ENCODE measurements around the gene F5.

Gene F5

GRCh38 chr1:169479363-169480066, 106.8 kb downstream of the F5 start:
- no peak overlapping the region for H3K4me2 ChIP-seq (ENCODE audit: low read depth, low read length, poor library complexity, severe bottlenecking)
- TF ChIP-seq, protein P1, sequence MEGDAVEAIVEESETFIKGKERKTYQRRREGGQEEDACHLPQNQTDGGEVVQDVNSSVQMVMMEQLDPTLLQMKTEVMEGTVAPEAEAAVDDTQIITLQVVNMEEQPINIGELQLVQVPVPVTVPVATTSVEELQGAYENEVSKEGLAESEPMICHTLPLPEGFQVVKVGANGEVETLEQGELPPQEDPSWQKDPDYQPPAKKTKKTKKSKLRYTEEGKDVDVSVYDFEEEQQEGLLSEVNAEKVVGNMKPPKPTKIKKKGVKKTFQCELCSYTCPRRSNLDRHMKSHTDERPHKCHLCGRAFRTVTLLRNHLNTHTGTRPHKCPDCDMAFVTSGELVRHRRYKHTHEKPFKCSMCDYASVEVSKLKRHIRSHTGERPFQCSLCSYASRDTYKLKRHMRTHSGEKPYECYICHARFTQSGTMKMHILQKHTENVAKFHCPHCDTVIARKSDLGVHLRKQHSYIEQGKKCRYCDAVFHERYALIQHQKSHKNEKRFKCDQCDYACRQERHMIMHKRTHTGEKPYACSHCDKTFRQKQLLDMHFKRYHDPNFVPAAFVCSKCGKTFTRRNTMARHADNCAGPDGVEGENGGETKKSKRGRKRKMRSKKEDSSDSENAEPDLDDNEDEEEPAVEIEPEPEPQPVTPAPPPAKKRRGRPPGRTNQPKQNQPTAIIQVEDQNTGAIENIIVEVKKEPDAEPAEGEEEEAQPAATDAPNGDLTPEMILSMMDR (IDR thresholded peaks at IDR 0.05; ENCODE audit: insufficient read depth, low read length, poor library complexity, severe bottlenecking) = no peak
- TF ChIP-seq EZH2phosphoT487 (conservative IDR thresholded peaks at IDR 0.05; ENCODE audit: low read length) = no peak
- H4K20me1 ChIP-seq (ENCODE audit: low read depth, low read length) = peaks cover 10% of the 10 kb centered on the region; the same call in 1 of the 2 replicates
- no peak overlapping the region for H3K4me3 ChIP-seq (ENCODE audit: insufficient read depth, low read length, poor library complexity, severe bottlenecking)
- no peak overlapping the region for H3K9ac ChIP-seq (ENCODE audit: low read length)
- H3K36me3 ChIP-seq (ENCODE audit: low read length) = no peaks in the 10 kb centered on the region
- no peak overlapping the region for H2AFZ ChIP-seq (ENCODE audit: low read depth, low read length, severe bottlenecking)
- no peak overlapping the region for H3K27ac ChIP-seq (ENCODE audit: low read depth, low read length)
- no peaks in the 10 kb centered on the region for H3K9me3 ChIP-seq (ENCODE audit: insufficient read depth, low read length)
- H3K9me2 ChIP-seq (replicated peaks; ENCODE audit: insufficient read depth, low read length) = no peaks in the 10 kb centered on the region
- peaks cover 14% of the 10 kb centered on the region for H3K79me2 ChIP-seq (ENCODE audit: insufficient read depth, low read length)
- no peaks in the 10 kb centered on the region for H3K27me3 ChIP-seq (ENCODE audit: low read length)
- no peaks in the 10 kb centered on the region for H3F3A ChIP-seq (ENCODE audit: insufficient read depth)

- H4K20me1 ChIP-seq (ENCODE audit: low read depth, low read length) = peaks cover 5% of the 10 kb centered on the region; the same call in 1 of the 2 replicates
- no peak overlapping the region for H3K27ac ChIP-seq (ENCODE audit: low read depth, low read length)
- no peaks in the 10 kb centered on the region for H3K36me3 ChIP-seq (ENCODE audit: low read length)
- no peak overlapping the region for H3K9ac ChIP-seq (ENCODE audit: low read length)
- no peaks in the 10 kb centered on the region for H3K27me3 ChIP-seq (ENCODE audit: low read length)
- peaks cover 10% of the 10 kb centered on the region; the same call in 1 of the 2 replicates for H3K79me2 ChIP-seq (ENCODE audit: insufficient read depth, low read length)
- TF ChIP-seq, protein P1 (IDR thresholded peaks at IDR 0.05; ENCODE audit: insufficient read depth, low read length, poor library complexity, severe bottlenecking) = no peak
- H3K9me3 ChIP-seq (ENCODE audit: insufficient read depth, low read length) = no peaks in the 10 kb centered on the region
- no peak overlapping the region for H3K4me2 ChIP-seq (ENCODE audit: low read depth, low read length, poor library complexity, severe bottlenecking)
- no peak overlapping the region for H2AFZ ChIP-seq (ENCODE audit: low read depth, low read length, severe bottlenecking)
- no peaks in the 10 kb centered on the region for H3K9me2 ChIP-seq (replicated peaks; ENCODE audit: insufficient read depth, low read length)
- H3K4me3 ChIP-seq (ENCODE audit: insufficient read depth, low read length, poor library complexity, severe bottlenecking) = no peak overlapping the region
- H3F3A ChIP-seq (ENCODE audit: insufficient read depth) = no peaks in the 10 kb centered on the region
Measured at GRCh38 chr1:169478094-169478672, 108.1 kb downstream of the F5 start.

GRCh38 chr1:169475806-169476387, 110.4 kb downstream of the F5 start:
- no peak for TF ChIP-seq EZH2phosphoT487 (conservative IDR thresholded peaks at IDR 0.05; ENCODE audit: low read length)
- TF ChIP-seq, protein P1 (IDR thresholded peaks at IDR 0.05; ENCODE audit: insufficient read depth, low read length, poor library complexity, severe bottlenecking) = no peak

More at GRCh38 chr1:169475806-169476387, 110.4 kb downstream of the F5 start:
- Histone ChIP-seq H3K9ac (ENCODE audit: low read length) (no peak overlapping the region), H3K36me3 (ENCODE audit: low read length) (no peaks in the 10 kb centered on the region), H3F3A (ENCODE audit: insufficient read depth) (no peaks in the 10 kb centered on the region), H3K79me2 (ENCODE audit: insufficient read depth, low read length) (peaks cover 10% of the 10 kb centered on the region; the same call in 1 of the 2 replicates), H2AFZ (ENCODE audit: low read depth, low read length, severe bottlenecking) (no peak overlapping the region), H4K20me1 (ENCODE audit: low read depth, low read length) (peaks cover 5% of the 10 kb centered on the region; the same call in 1 of the 2 replicates), H3K27me3 (ENCODE audit: low read length) (no peaks in the 10 kb centered on the region), H3K27ac (ENCODE audit: low read depth, low read length) (no peak overlapping the region), H3K9me2 (replicated peaks; ENCODE audit: insufficient read depth, low read length) (no peaks in the 10 kb centered on the region), H3K9me3 (ENCODE audit: insufficient read depth, low read length) (no peaks in the 10 kb centered on the region), H3K4me2 (ENCODE audit: low read depth, low read length, poor library complexity, severe bottlenecking) (no peak overlapping the region), H3K4me3 (ENCODE audit: insufficient read depth, low read length, poor library complexity, severe bottlenecking) (no peak overlapping the region)
